ENCODE data around the gene ITGA2B.

Gene ITGA2B

DNA sequence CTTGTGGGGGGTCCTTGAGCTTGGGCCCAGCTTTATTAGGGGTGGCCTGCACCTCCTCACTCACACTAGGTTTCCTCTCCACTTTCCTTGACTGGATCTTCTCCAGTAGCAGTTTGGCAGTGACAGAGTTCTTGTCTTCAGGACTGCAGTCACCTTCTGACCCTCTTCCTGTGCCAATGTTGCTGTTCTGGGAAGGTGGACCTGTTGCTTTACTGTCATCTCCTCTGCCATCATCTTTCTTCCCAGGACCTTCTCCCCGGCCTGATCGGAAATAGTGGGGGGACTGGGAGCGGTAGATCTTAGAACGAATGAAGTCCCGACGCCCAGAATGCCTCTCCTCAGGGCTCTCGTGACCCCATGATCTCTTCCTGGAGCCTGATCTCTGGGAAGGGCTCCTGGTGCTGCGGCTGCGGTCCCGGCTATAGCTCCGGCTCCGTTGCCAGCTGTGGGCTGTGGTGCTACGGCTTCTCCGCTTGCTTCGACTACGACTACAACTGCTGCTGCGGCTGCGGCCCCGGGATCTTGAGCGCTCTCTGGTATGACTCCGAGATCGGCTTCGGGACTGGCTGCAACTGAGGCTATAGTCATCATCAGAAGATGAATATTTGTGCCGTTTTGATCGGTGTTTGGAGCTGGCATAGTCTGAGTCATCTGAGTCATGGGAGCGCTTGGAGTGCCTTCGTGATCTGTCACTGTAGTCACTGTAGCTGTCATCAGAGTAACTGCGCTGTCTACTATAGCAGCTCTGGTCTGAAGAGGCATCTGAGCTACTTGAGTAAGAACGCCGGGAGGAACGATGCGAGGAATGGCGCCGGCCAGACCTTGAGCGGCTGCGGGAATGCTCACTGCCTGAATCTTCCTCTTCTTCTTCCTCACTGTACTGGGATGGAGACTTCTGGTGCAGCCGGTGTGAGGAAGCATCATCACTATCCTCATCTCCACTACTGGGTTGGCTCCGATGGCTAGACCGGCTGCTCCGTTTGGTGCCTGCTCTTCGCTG, 9.5 kb upstream of the ITGA2B start:
- no peak for TF ChIP-seq FOXP2 (optimal IDR thresholded peaks at IDR 0.05; ENCODE audit: borderline replicate concordance, extremely low read depth, extremely low read length, insufficient read depth)
- no peak for TF ChIP-seq SIN3A (IDR thresholded peaks at IDR 0.05; ENCODE audit: borderline replicate concordance, insufficient read depth, low read length)
- TF ChIP-seq, protein P1, sequence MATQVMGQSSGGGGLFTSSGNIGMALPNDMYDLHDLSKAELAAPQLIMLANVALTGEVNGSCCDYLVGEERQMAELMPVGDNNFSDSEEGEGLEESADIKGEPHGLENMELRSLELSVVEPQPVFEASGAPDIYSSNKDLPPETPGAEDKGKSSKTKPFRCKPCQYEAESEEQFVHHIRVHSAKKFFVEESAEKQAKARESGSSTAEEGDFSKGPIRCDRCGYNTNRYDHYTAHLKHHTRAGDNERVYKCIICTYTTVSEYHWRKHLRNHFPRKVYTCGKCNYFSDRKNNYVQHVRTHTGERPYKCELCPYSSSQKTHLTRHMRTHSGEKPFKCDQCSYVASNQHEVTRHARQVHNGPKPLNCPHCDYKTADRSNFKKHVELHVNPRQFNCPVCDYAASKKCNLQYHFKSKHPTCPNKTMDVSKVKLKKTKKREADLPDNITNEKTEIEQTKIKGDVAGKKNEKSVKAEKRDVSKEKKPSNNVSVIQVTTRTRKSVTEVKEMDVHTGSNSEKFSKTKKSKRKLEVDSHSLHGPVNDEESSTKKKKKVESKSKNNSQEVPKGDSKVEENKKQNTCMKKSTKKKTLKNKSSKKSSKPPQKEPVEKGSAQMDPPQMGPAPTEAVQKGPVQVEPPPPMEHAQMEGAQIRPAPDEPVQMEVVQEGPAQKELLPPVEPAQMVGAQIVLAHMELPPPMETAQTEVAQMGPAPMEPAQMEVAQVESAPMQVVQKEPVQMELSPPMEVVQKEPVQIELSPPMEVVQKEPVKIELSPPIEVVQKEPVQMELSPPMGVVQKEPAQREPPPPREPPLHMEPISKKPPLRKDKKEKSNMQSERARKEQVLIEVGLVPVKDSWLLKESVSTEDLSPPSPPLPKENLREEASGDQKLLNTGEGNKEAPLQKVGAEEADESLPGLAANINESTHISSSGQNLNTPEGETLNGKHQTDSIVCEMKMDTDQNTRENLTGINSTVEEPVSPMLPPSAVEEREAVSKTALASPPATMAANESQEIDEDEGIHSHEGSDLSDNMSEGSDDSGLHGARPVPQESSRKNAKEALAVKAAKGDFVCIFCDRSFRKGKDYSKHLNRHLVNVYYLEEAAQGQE (IDR thresholded peaks at IDR 0.05; ENCODE audit: insufficient read depth in 1 of 2, low read depth in 2 of 2, low read length in 2 of 2) = no peak
- no peak for TF ChIP-seq TAF1 (IDR thresholded peaks at IDR 0.05; ENCODE audit: borderline replicate concordance, insufficient read depth, low read length)
- no peak for TF ChIP-seq POLR2AphosphoS5 (IDR thresholded peaks at IDR 0.05; ENCODE audit: low read depth, low read length)

DNA sequence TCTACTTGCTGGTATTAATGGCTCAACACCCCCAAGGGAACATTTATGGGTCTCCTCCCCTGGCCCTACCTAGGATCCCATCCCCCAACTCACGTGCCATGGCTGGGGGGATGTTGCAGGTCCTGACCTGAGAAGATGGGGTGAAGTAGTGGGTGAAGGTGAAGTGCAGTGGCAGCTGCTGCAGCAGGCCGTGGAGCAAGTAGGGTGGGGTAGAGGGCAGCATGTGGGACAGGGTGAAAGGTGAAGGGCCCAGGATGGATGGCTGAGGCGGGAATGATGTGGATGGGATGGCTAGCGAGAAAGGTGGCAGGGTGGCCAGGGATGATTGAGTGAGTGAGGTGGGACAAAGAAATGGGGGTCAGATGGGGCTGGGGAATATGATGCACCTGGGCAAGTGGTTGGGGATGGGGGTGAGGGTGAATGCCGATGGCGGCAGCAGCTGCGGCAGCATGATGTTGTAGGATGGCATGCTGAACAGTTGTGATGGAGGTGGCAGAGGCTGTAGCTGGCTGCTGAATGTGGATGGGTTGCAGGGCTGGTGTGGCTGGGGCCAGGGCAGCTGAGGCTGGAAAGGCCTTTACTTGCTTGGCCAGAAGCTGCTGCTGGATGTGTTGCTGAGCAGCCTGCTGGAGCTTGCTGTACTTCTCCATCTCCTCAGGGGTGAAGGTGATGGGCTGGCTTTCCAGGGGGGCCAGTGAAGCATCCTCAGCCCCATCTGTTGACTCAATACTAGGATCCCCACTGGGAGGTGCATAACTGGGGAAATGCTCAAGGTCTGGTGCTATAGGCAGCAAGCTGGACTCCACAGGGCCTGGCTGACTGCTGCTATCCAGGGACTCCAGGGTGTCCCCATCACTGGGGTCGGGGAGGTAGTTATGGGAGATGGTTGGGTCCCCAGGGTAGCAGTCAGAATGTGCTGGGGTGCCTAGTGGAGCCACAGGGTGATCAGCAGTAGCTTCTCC, 8.3 kb upstream of the ITGA2B start:
- TF ChIP-seq POLR2AphosphoS5 (IDR thresholded peaks at IDR 0.05; ENCODE audit: low read depth, low read length) (no peak), FOXP2 (optimal IDR thresholded peaks at IDR 0.05; ENCODE audit: borderline replicate concordance, extremely low read depth, extremely low read length, insufficient read depth) (no peak), TAF1 (IDR thresholded peaks at IDR 0.05; ENCODE audit: borderline replicate concordance, insufficient read depth, low read length) (no peak), SIN3A (IDR thresholded peaks at IDR 0.05; ENCODE audit: borderline replicate concordance, insufficient read depth, low read length) (no peak)
- TF ChIP-seq, protein P1 (IDR thresholded peaks at IDR 0.05; ENCODE audit: insufficient read depth in 1 of 2, low read depth in 2 of 2, low read length in 2 of 2) = no peak

DNA sequence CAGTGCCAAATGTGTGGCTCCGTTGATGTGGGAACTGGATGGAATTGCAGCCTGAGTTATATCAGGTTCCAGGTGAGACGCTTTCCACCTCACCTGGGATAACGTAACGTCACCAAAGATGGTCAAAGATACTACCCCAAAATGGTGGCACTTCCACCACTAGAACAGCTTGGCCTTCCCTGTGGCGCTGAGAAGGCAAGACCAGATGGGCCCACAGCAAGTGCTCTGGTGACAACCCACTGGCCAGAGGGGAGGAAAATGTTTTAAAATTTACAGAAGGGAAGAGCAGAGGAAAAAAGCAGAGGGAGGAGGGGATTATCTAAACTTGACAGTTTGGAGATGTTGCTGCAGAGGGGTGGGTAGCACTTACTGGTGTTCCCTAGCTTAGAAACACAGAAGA, 7.5 kb upstream of the ITGA2B start:
- TF ChIP-seq TAF1 (IDR thresholded peaks at IDR 0.05; ENCODE audit: borderline replicate concordance, insufficient read depth, low read length) (no peak), SIN3A (IDR thresholded peaks at IDR 0.05; ENCODE audit: borderline replicate concordance, insufficient read depth, low read length) (no peak), POLR2AphosphoS5 (IDR thresholded peaks at IDR 0.05; ENCODE audit: low read depth, low read length) (no peak), FOXP2 (optimal IDR thresholded peaks at IDR 0.05; ENCODE audit: borderline replicate concordance, extremely low read depth, extremely low read length, insufficient read depth) (no peak)
- TF ChIP-seq, protein P1 (IDR thresholded peaks at IDR 0.05; ENCODE audit: insufficient read depth in 1 of 2, low read depth in 2 of 2, low read length in 2 of 2) = no peak

DNA sequence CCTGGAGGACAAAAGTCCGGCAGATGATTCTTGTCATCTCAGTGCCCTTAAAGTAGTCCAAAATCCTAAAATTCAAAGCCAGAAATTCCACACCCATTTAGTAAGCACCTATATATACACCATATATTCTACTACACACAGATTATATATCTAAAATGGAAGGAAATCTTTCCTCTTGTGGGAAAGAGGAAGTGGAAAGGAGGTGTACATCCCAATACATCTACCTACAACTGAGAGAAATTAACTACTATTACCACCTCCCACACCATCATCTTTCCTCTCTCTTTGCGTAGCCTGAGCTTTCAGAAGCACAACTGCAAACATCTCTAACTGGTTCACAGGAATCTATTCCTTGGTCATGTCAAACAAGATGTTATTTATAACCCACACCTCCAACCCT, 5.4 kb upstream of the ITGA2B start:
- TF ChIP-seq SIN3A (IDR thresholded peaks at IDR 0.05; ENCODE audit: borderline replicate concordance, insufficient read depth, low read length) (no peak), POLR2AphosphoS5 (IDR thresholded peaks at IDR 0.05; ENCODE audit: low read depth, low read length) (no peak), TAF1 (IDR thresholded peaks at IDR 0.05; ENCODE audit: borderline replicate concordance, insufficient read depth, low read length) (no peak), FOXP2 (optimal IDR thresholded peaks at IDR 0.05; ENCODE audit: borderline replicate concordance, extremely low read depth, extremely low read length, insufficient read depth) (no peak)
- TF ChIP-seq, protein P1 (IDR thresholded peaks at IDR 0.05; ENCODE audit: insufficient read depth in 1 of 2, low read depth in 2 of 2, low read length in 2 of 2) = no peak

Data from PFSK-1 (cell line).